Measurements from ENCODE around the gene SAT1. TPM values are rescaled to one million over a fixed set of nuclear protein-coding genes. Genes with fewer than 3 reads are reported as not detected.

Gene SAT1
- total and polyA plus RNA-seq, 10 of the 15 experiments (the other 5 are each of a cell fraction or from before 2014, with no cell fraction given), result 42.2 to 234 (median 60.4) TPM

DNA sequence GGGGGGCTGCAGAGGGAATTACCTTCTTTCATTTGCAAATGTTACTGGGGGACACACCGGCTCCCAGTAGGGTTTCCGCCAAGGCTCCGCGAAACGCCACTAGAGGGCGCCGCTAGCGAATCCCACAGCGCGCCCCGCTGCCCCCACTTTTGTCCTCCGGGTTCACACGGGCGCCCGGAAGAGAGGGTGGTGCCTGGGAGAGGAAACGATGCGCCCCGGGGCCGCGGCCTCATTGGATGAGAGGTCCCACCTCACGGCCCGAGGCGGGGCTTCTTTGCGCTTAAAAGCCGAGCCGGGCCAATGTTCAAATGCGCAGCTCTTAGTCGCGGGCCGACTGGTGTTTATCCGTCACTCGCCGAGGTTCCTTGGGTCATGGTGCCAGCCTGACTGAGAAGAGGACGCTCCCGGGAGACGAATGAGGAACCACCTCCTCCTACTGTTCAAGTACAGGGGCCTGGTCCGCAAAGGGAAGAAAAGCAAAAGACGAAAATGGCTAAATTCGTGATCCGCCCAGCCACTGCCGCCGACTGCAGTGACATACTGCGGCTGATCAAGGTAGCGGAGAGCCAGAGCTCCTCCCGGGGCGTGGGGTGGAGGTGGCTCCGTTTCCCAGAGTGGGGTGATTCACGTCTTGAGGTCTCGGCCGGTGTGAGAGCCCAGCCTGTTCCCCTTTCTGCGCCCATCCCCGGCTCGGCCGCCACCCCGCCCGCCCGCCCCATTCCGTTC is at the start of gene SAT1 (continued):
- no peak for TF ChIP-seq ZNF592 (IDR thresholded peaks at IDR 0.05)
- TF ChIP-seq EP300 (IDR thresholded peaks at IDR 0.05; ENCODE audit: borderline replicate concordance in 1 of 2, control insufficient read depth in 1 of 2, low read depth in 2 of 2, low read length in 2 of 2), result no peak
- TF ChIP-seq PAX8 (IDR thresholded peaks at IDR 0.05), result no peak
- no peak for TF ChIP-seq SIX5 (IDR thresholded peaks at IDR 0.05; ENCODE audit: low read depth, low read length, severe bottlenecking)
- TF ChIP-seq, protein P1, sequence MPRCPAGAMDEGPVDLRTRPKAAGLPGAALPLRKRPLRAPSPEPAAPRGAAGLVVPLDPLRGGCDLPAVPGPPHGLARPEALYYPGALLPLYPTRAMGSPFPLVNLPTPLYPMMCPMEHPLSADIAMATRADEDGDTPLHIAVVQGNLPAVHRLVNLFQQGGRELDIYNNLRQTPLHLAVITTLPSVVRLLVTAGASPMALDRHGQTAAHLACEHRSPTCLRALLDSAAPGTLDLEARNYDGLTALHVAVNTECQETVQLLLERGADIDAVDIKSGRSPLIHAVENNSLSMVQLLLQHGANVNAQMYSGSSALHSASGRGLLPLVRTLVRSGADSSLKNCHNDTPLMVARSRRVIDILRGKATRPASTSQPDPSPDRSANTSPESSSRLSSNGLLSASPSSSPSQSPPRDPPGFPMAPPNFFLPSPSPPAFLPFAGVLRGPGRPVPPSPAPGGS (IDR thresholded peaks at IDR 0.05; ENCODE audit: borderline replicate concordance, insufficient read depth, low read depth, low read length, poor library complexity, severe bottlenecking), result peak; percentile 42
- TF ChIP-seq CEBPB (IDR thresholded peaks at IDR 0.05; ENCODE audit: borderline replicate concordance in 1 of 2, low read depth in 2 of 2, low read length in 2 of 2), result no peak
- peak; percentile 66; the same call in 1 of the 2 replicates for TF ChIP-seq TCF12 (IDR thresholded peaks at IDR 0.05; ENCODE audit: low read depth, low read length)
- no peak for TF ChIP-seq BMI1 (IDR thresholded peaks at IDR 0.05; ENCODE audit: borderline replicate concordance)
- peak; percentile 12; the same call in 1 of the 2 replicates for TF ChIP-seq EED (IDR thresholded peaks at IDR 0.05; ENCODE audit: low read depth)
- TF ChIP-seq ZNF24 (IDR thresholded peaks at IDR 0.05), result no peak
- no peak for TF ChIP-seq EGR1 (IDR thresholded peaks at IDR 0.05; ENCODE audit: borderline replicate concordance in 1 of 2, low read depth in 2 of 2, low read length in 2 of 2)
- no peak for TF ChIP-seq IRF5 (IDR thresholded peaks at IDR 0.05; ENCODE audit: borderline replicate concordance)
- peak; percentile 89; the same call in 1 of the 2 replicates for TF ChIP-seq CBFB (IDR thresholded peaks at IDR 0.05; ENCODE audit: low read depth)
- TF ChIP-seq JUNB (IDR thresholded peaks at IDR 0.05), result no peak
- TF ChIP-seq CBX5 (IDR thresholded peaks at IDR 0.05; ENCODE audit: low read depth), result peak; percentile 81; the same call in 1 of the 2 replicates
- no peak for TF ChIP-seq SRF (IDR thresholded peaks at IDR 0.05; ENCODE audit: low read depth in 2 of 2, low read length in 2 of 2)
- TF ChIP-seq, protein P2, sequence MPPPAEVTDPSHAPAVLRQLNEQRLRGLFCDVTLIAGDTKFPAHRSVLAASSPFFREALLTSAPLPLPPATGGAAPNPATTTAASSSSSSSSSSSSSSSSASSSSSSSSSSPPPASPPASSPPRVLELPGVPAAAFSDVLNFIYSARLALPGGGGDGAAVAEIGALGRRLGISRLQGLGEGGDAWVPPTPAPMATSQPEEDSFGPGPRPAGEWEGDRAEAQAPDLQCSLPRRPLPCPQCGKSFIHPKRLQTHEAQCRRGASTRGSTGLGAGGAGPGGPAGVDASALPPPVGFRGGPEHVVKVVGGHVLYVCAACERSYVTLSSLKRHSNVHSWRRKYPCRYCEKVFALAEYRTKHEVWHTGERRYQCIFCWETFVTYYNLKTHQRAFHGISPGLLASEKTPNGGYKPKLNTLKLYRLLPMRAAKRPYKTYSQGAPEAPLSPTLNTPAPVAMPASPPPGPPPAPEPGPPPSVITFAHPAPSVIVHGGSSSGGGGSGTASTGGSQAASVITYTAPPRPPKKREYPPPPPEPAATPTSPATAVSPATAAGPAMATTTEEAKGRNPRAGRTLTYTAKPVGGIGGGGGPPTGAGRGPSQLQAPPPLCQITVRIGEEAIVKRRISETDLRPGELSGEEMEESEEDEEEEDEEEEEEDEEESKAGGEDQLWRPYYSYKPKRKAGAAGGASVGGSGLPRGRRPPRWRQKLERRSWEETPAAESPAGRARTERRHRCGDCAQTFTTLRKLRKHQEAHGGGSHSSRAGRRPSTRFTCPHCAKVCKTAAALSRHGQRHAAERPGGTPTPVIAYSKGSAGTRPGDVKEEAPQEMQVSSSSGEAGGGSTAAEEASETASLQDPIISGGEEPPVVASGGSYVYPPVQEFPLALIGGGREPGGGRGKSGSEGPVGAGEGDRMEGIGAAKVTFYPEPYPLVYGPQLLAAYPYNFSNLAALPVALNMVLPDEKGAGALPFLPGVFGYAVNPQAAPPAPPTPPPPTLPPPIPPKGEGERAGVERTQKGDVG (CRISPR knock-in tag; IDR thresholded peaks at IDR 0.05), result no peak
- no peak for TF ChIP-seq HCFC1 (IDR thresholded peaks at IDR 0.05; ENCODE audit: low read length)
- TF ChIP-seq CREB1 (IDR thresholded peaks at IDR 0.05; ENCODE audit: low read depth), result peak; percentile 85
- TF ChIP-seq JUND (IDR thresholded peaks at IDR 0.05; ENCODE audit: low read depth, low read length), result no peak
